ENCODE results near the gene ATP8B4. TPM values are rescaled to one million over a fixed set of nuclear protein-coding genes. Genes with fewer than 3 reads are reported as not detected.

ATP8B4 gene
- total and polyA plus RNA-seq, 2 of the 8 experiments (the other 6 are each of a cell fraction or from before 2014, with no cell fraction given) = 0.17 to 0.24 TPM

DNA sequence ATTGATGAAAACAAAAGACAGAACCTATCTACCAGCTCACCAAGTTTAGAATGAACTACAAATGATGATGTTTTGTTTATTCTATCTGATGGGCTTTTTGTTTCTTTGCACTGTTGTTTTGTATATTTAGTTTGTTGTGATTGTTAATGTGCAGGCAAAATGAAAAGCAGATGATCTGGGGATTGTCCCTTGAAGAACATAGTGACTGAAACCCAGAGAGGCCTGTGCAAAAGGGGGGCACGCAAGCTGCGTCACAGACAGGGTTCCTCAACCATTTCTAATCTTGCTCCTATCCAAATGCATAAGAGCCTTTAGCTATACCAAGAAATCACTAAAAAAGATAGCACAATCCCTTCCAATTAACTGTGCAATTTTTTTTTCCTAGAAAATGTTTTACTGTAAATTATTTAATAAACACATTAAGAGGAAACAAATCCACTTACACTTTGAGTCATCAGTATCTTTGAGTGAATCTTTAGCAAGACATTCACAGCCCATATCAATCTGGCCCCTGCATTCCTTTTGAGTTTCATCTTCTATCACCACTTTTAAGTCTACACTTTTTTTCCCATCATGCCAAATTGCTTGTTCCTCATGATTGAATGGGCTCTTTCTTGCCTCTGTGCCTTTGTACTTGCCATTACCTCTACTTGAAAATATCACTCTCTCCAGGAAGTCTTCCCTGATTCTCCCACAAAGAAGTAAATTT, 220.3 kb downstream of the ATP8B4 start (continued):
- TF ChIP-seq SRF (IDR thresholded peaks at IDR 0.05; ENCODE audit: low read depth, low read length) (no peak), POLR2AphosphoS5 (IDR thresholded peaks at IDR 0.05; ENCODE audit: low read depth, low read length) (no peak), POLR2A (IDR thresholded peaks at IDR 0.05; ENCODE audit: control extremely low read depth in 1 of 2, low read depth in 2 of 2, low read length in 2 of 2) (no peak), BRCA1 (IDR thresholded peaks at IDR 0.05; ENCODE audit: low read depth, low read length) (no peak)
- TF ChIP-seq, protein P1, sequence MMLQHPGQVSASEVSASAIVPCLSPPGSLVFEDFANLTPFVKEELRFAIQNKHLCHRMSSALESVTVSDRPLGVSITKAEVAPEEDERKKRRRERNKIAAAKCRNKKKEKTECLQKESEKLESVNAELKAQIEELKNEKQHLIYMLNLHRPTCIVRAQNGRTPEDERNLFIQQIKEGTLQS (IDR thresholded peaks at IDR 0.05; ENCODE audit: insufficient read depth, low read depth, low read length) = no peak
